VCaP (cell line): ENCODE data around the gene PSME1.

Experiments used
- H3K27ac ChIP-seq: fragments of 450-650 bp; 2 replicates; pipeline ENCODE4 v1.5.1; 2017
- TF ChIP-seq, protein P1 (sequence below): fragments of 450-650 bp; conservative IDR thresholded peaks from 2 replicates; pipeline ENCODE4 v1.5.1; 2017; ENCODE audit warnings: mild to moderate bottlenecking, moderate library complexity

The PSME1 gene

DNA sequence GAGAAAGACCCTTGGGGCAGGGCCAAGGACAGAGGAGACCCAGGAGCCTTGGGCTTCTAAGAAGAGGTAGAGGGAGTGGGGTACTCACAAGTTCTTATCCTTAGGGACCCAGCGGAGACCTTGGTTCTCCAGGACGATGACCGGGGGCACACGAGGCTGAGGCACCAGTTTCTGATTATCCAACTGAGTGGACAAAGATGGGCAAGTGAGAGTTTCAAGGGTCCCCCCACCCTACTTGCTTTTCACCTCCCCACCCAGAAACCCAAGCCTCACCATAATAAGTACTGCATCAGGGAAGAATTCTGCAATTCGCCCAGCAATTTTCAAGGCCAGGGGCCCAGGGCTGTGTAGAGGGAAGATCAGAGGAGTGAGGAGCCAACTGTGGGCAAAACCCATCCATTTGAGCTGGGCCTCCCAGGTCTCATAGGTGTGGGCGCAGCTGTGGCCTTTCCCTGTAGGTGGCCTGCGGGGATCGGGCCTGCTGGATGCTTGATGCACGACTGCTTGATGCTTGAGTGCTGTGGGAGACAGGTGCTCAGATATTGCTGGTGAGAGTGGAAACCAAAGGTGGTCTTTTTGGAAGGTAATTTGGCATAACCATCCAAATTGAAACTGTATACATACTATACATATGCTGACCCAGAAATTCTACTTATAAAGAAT lies 3.4 kb downstream of the PSME1 start:
- H3K27ac ChIP-seq, result peak overlapping the region; percentile 90
- TF ChIP-seq, protein P1, sequence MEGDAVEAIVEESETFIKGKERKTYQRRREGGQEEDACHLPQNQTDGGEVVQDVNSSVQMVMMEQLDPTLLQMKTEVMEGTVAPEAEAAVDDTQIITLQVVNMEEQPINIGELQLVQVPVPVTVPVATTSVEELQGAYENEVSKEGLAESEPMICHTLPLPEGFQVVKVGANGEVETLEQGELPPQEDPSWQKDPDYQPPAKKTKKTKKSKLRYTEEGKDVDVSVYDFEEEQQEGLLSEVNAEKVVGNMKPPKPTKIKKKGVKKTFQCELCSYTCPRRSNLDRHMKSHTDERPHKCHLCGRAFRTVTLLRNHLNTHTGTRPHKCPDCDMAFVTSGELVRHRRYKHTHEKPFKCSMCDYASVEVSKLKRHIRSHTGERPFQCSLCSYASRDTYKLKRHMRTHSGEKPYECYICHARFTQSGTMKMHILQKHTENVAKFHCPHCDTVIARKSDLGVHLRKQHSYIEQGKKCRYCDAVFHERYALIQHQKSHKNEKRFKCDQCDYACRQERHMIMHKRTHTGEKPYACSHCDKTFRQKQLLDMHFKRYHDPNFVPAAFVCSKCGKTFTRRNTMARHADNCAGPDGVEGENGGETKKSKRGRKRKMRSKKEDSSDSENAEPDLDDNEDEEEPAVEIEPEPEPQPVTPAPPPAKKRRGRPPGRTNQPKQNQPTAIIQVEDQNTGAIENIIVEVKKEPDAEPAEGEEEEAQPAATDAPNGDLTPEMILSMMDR, result no peak

GRCh38 chr14:24141097-24141880 lies 5.3 kb downstream of the PSME1 start, which contains the start of gene EMC9:
TSS of gene EMC9 (minus strand) at chr14:24141591. CDS start at chr14:24141304, 287 bp downstream.
- TF ChIP-seq, protein P1, result peak; percentile 41
- H3K27ac ChIP-seq, result peak within 1 kb of the TSS; percentile 90

GRCh38 chr14:24143511-24143910 lies 7.5 kb downstream of the PSME1 start:
- H3K27ac ChIP-seq, result peak overlapping the region; percentile 90; the same call in 1 of the 2 replicates
- TF ChIP-seq, protein P1, result no peak

DNA sequence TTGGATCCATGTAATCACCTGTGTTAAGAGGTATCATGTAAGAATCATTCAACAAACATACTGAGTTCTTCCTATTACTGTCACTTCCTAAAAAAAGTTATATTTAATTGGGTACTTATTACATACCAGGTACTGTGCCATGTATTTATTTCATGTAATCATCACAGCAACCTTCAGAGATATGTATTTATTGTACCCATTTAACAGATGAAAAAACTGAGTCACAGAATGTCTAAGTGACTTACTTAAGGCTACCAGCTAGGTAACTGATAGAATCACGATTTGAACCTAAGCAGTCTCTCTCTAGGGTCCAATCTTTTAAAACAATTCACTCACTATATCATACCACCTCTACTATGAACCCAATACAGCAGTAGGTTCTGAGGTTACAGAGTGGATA lies 8.5 kb downstream of the PSME1 start:
- no peak overlapping the region; the same call in 1 of the 2 replicates for H3K27ac ChIP-seq
- TF ChIP-seq, protein P1, result no peak

DNA sequence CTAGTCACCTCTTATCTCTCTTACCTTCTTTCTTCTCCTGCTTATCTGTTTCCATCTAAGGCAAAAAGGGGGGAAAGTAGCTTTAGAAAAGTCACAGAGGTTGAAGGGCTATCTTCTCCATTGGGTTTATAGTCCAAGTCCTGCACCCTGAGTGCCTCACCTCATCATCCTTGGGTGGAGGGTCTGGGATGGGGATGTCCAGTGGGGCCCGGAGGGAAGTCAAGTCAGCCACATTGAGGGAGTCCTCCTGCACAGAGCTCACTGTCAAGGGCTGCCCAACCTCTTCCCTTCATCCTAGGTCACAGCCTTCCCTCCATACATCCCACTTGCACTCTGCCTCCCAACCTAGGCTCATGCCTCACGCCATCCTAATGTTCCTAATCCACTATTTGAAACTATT lies 9.2 kb downstream of the PSME1 start:
- TF ChIP-seq, protein P1, result no peak
- peak overlapping the region; percentile 83 for H3K27ac ChIP-seq

- peak overlapping the region; percentile 83 for H3K27ac ChIP-seq
- TF ChIP-seq, protein P1, result no peak
Observed at GRCh38 chr14:24145690-24146452, 9.9 kb downstream of the PSME1 start.

DNA sequence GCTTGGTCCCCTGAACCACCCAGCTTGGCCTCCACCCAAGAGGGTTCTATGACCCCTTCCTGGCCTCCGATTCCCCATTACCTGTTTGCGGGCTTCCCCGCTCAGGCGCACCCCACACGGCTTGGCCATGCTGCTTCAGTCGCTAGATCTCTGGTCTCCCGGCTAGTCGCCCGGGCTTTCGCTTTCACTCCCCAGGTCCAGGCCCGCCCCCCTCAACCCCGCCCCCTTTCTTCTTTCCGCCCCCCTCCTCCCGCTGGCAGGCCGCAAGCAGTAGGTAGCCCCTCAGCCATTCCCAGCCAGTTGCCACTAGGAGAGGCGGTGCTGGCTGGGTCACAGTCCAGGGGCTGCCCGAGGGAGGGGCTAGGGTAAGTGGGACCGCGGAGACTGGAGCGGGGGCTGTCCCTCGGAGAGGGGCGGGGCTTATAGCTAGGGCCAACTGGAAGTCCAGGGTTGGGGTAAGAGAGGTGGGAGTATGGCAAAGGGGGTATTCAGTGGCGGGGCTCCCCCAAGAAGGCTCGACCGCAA lies 10.5 kb downstream of the PSME1 start, which contains the start of gene PSME2:
Gene PSME2 (minus strand): TSS at position 158 of the 525 bp plus-strand sequence. CDS start 29 bp downstream, at position 129.
- TF ChIP-seq, protein P1, result no peak
- peak within 1 kb of the TSS; percentile 83 for H3K27ac ChIP-seq
